Measurements from ENCODE around the gene FBXL12. TPM values are rescaled to one million over a fixed set of nuclear protein-coding genes. Genes with fewer than 3 reads are reported as not detected.
A peak's percentile ranks its signal among the peaks of the same experiment; 100 is the strongest.

The FBXL12 gene
- total and polyA plus RNA-seq, 2 donors (not counting 1 experiment from before 2014, with no cell fraction given): 41.5 to 79.4 TPM

GRCh38 chr19:9792206-9793070, 26.4 kb downstream of the FBXL12 start:
- peak overlapping the region; percentile 47 to 93 (median 72) for H3K4me3 ChIP-seq (ENCODE audit: control extremely low read depth in 1 of 5, extremely low read depth in 1 of 5, insufficient read depth in 1 of 5, low read depth in 2 of 5, low read length in 4 of 5)
- TF ChIP-seq EZH2 (IDR thresholded peaks at IDR 0.05; ENCODE audit: borderline replicate concordance, insufficient read depth, low read depth, low read length, poor library complexity, severe bottlenecking) (no peak), CTCF (IDR thresholded peaks at IDR 0.05) (no peak)
- POLR2A ChIA-PET: interaction anchor here (0.6 to 1.5 kb wide), 3 partner anchors 19 to 26 kb away, joined by 3 to 4 read pairs (median 4); partner anchors contain the start of genes FBXL12 and ZNF846
- no peaks in the 10 kb centered on the region for H3K79me2 ChIP-seq (ENCODE audit: control insufficient read depth, insufficient read depth, low read length)
- Mint-ChIP-seq H3K4me3 (peak overlapping the region; percentile 90), H3K9me3 (ENCODE audit: insufficient read depth) (peaks cover 2% of the 10 kb centered on the region), H3K27ac (peak overlapping the region; percentile 86), H3K27me3 (no peaks in the 10 kb centered on the region), H3K4me1 (peaks cover 17% of the 10 kb centered on the region)
- H3K4me1 ChIP-seq (ENCODE audit: control insufficient read depth in 2 of 2, insufficient read depth in 2 of 2, low read length in 2 of 2): peaks cover 3 to 23% of the 10 kb centered on the region in 2 donors
- H3K4me2 ChIP-seq (replicated peaks; ENCODE audit: low read depth, low read length, poor library complexity, severe bottlenecking): peak overlapping the region; percentile 92
- no peaks in the 10 kb centered on the region for H4K20me1 ChIP-seq (ENCODE audit: control insufficient read depth, insufficient read depth, low read length, poor library complexity, severe bottlenecking)
- H3K27ac ChIP-seq (ENCODE audit: low read length in 2 of 2): peak overlapping the region; percentile 84 to 94
- WGBS (ENCODE audit: insufficient coverage): under 1% methylated on average over 47 of the region's 70 CpGs
- H2AFZ ChIP-seq (ENCODE audit: insufficient read depth, low read depth, low read length, poor library complexity, severe bottlenecking): peak overlapping the region; percentile 90
- ATAC-seq (ENCODE audit: low read depth) (peak; percentile 64), DNase-seq (peak; percentile 96)
- H3K27me3 ChIP-seq (replicated peaks in 1 of 4; ENCODE audit: control extremely low read depth in 1 of 4, control insufficient read depth in 3 of 4, insufficient read depth in 4 of 4, low read length in 3 of 4): no peaks in the 10 kb centered on the region
- peaks cover 0 to 10% (median 0%) of the 10 kb centered on the region in 3 donors for H3K9me3 ChIP-seq (ENCODE audit: control extremely low read depth in 1 of 3, control insufficient read depth in 2 of 3, insufficient read depth in 1 of 3, low read length in 2 of 3)
- intact Hi-C loops (cut with micrococcal nuclease): loop anchor here (1.0 to 10.0 kb wide), 9 partner anchors 24 to 483 kb away; partner anchors contain the start of genes FBXL12, PIN1, ZNF121 and ZNF559
- no peaks in the 10 kb centered on the region for H3K36me3 ChIP-seq (replicated peaks in 1 of 2; ENCODE audit: control extremely low read depth in 1 of 2, control insufficient read depth in 1 of 2, extremely low read depth in 1 of 2, insufficient read depth in 2 of 2, low read length in 1 of 2)
- CTCF ChIA-PET: interaction anchor here (1.2 to 1.5 kb wide), 2 partner anchors 24 to 35 kb away, joined by 4 to 8 read pairs; partner anchors contain the start of genes UBL5 and ZNF846
- H3K9ac ChIP-seq (ENCODE audit: low read length): peak overlapping the region; percentile 89
